Choroid plexus epithelial cell (primary cell): ENCODE results near the gene EXOC6B.

Experiments
- DNase-seq: peaks from one replicate; pipeline ENCODE4 v3.0.0-alpha.2; 2010; ENCODE audit warnings: low read depth
- H3K4me3 ChIP-seq: 2 replicates; pipeline ENCODE4 v1.5.1; 2011; ENCODE audit warnings: low read depth, mild to moderate bottlenecking, control low read depth, low read length, moderate library complexity
- TF ChIP-seq, protein P1 (sequence below): conservative IDR thresholded peaks from 2 replicates; pipeline ENCODE4 v1.5.1; 2011; ENCODE audit warnings: low read depth, mild to moderate bottlenecking, control low read depth, inconsistent platforms, low read length, moderate library complexity

Gene EXOC6B

DNA sequence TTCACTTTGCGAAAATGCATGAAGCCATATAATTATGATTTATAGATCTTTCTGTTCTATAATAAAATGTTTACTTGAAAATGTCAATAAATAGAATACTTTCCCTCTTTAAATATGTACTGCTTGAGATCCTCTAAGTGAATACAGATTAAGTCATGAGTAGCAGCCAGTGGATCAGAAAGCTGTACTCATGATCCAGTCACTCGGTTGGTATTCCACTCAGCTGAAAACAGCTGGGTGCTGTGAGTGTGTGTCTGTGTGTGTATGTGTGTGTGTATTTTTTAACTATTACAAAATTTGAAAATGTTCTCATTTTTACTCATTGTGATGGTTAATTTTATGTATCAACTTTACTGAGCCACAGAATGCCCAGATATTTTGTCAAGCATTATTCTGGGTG, 536.5 kb downstream of the EXOC6B start:
- TF ChIP-seq, protein P1, sequence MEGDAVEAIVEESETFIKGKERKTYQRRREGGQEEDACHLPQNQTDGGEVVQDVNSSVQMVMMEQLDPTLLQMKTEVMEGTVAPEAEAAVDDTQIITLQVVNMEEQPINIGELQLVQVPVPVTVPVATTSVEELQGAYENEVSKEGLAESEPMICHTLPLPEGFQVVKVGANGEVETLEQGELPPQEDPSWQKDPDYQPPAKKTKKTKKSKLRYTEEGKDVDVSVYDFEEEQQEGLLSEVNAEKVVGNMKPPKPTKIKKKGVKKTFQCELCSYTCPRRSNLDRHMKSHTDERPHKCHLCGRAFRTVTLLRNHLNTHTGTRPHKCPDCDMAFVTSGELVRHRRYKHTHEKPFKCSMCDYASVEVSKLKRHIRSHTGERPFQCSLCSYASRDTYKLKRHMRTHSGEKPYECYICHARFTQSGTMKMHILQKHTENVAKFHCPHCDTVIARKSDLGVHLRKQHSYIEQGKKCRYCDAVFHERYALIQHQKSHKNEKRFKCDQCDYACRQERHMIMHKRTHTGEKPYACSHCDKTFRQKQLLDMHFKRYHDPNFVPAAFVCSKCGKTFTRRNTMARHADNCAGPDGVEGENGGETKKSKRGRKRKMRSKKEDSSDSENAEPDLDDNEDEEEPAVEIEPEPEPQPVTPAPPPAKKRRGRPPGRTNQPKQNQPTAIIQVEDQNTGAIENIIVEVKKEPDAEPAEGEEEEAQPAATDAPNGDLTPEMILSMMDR: no peak
- no peak overlapping the region for H3K4me3 ChIP-seq
- peak; percentile 86 for DNase-seq

DNA sequence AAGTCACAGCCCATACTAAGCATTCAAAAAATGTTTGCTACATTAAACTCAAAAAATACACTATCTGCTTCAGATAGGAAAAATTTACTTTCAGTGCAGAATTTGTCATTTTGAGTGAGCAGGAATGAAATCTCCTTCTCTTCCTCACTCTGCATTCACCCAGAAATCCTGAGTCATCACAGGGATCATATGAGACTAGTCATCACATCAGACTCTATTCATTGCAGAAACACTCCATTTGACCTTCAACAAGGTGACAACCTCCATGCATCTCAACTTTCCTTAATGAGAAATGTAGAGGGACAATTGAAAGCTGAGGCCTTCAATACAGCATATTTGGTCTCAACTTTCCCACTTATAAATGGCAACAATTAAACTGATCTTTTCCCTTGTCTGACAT, 547.8 kb downstream of the EXOC6B start:
- peak; percentile 81 for DNase-seq
- TF ChIP-seq, protein P1: no peak
- no peak overlapping the region for H3K4me3 ChIP-seq

DNA sequence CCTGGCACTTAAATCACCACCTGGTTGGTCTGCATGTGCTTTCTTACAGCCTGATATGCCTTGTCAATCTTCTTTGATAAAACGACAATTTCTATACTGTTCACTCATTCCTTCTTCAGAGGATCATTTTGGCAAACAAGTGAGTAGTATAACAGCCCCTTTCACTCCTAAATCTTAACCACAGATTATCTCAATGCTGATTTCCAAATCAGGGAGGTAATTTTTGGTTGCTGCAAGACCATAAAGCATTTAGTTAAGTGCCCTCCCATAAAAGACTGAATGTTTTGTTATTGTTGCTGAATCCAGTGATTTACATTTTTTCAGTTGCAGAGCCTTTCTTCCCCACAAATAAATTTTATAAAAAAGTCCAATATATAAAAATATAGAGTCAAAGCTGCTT, 549.0 kb downstream of the EXOC6B start:
- no peak for DNase-seq
- TF ChIP-seq, protein P1: no peak
- H3K4me3 ChIP-seq: no peak overlapping the region

DNA sequence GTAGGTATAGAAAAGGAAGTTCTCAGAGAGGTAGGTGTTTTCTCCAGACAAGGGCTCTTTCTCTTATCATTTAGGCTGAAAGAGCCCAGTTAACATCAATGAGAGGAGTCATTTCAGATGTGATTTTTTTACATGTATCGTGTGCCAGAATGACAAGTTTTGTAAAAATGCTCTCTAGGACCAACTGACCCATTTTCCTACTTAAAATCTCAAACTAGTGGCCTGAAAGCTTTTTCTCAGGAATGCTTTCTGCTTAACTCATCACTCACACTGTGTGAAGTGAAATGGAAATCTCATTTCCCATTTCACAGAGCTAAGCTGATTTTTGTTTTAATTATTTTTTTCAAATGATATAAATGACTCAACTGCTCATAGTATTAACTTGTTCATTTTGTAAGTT, 549.5 kb downstream of the EXOC6B start:
- TF ChIP-seq, protein P1: no peak
- H3K4me3 ChIP-seq: no peak overlapping the region

DNA sequence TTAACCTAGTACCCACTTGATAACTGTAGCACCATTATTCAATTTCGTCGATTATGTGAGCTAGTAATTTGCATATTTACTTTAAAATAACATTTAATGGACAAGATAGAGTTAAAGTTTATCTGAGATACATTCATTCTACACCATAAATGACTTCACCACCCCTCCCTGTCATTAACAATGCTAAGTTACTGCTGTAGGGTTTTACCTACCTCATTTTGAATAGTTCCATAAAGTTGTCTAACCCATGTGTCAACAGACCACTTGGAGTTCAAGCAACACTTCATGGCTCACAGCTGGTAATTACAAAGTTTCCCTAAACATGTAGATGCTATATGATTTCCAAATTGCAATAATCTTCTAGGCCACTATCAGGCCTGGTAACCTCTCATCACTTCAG, 550.7 kb downstream of the EXOC6B start:
- DNase-seq: no peak
- no peak overlapping the region for H3K4me3 ChIP-seq

More for the DNA sequence above, 549.5 kb downstream of the EXOC6B start:
- no peak for DNase-seq

DNA sequence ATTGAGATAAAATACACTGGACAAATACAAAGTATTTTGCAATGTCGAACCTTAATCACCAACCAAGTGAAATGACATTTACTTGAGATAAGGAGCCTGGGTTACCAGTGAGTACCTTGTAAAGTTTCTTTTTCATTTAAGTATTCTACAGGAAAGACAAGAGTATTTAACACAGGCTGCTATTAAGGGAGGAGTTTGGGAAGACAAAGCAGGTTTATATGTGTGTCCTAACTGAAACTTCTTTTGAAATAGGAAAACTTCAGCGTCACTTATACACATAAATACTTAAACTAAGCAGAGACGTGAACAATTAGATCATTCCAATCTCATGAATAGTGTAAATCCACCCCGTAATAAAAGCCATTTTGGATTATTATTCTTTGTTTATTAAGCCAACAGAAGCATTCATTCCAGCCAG, 551.4 kb downstream of the EXOC6B start:
- peak; percentile 20 for DNase-seq
- H3K4me3 ChIP-seq: no peak overlapping the region
- TF ChIP-seq, protein P1: no peak

More for the DNA sequence above, 550.7 kb downstream of the EXOC6B start:
- TF ChIP-seq, protein P1: no peak

DNA sequence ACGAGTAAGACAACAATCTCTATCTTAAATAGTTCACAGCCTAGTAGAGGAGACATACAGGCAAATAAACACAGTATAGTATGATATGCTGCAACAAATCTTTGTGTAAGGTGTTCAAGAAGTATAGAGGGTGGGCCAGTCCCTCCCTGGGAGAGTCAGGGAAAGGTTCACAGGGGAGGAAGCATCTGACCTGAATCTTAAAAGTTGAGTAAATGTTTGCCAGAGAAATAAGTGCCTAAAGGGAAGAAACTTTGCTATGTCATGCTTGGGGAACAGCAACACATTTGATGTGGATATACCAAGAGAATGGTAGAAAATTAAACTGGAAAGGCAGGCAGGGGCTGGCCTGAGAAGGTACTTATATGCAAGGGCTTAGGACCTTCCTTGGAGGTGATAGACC, 552.4 kb downstream of the EXOC6B start:
- DNase-seq: no peak
- TF ChIP-seq, protein P1: no peak
- no peak overlapping the region for H3K4me3 ChIP-seq
